Body of pancreas (tissue), 4 donors: ENCODE results near the gene CTTNBP2.

Experiments used
- POLR2A ChIP-seq, 3 donors: fragments of 450-650 bp; IDR thresholded peaks; one replicate each; pipeline ENCODE4 v1.6.1; 2016; ENCODE audit warnings: antibody characterized with exemption in 3 of 3, mild to moderate bottlenecking in 2 of 3
- TF ChIP-seq, protein P1 (sequence below), 7 experiments: fragments of 450-650 bp in 4 of 7; fragments of 200-600 bp in 3 of 7; sonication (generic) in 3 of 7; IDR thresholded peaks; one replicate each; pipeline ENCODE4 v1.5.1; 2016 to 2019; ENCODE audit warnings: antibody characterized with exemption in 7 of 7

DNA sequence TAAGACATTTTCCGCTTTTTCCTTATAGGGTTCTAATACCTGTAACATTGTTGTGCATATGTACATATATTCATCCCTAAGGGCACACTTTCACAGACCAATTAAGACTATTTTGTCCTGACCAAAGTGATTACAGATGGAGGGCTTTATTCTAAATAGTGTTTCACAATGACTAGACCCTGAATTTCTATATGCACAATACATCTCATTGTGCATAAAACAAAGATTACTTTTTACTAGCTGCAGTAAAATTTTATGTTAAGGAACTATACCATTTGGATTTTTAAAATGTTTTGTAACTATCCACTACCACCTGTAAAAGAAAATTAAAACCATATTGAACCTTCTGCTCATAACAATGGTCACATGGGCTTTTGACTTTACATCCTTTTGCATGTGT, 87.8 kb downstream of the CTTNBP2 start:
- TF ChIP-seq, protein P1, sequence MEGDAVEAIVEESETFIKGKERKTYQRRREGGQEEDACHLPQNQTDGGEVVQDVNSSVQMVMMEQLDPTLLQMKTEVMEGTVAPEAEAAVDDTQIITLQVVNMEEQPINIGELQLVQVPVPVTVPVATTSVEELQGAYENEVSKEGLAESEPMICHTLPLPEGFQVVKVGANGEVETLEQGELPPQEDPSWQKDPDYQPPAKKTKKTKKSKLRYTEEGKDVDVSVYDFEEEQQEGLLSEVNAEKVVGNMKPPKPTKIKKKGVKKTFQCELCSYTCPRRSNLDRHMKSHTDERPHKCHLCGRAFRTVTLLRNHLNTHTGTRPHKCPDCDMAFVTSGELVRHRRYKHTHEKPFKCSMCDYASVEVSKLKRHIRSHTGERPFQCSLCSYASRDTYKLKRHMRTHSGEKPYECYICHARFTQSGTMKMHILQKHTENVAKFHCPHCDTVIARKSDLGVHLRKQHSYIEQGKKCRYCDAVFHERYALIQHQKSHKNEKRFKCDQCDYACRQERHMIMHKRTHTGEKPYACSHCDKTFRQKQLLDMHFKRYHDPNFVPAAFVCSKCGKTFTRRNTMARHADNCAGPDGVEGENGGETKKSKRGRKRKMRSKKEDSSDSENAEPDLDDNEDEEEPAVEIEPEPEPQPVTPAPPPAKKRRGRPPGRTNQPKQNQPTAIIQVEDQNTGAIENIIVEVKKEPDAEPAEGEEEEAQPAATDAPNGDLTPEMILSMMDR (IDR thresholded peaks at IDR 0.05): no peak
- no peak for TF ChIP-seq POLR2A (IDR thresholded peaks at IDR 0.05)
